MM.1S (cell line): ENCODE results near the gene MYMK.

Source experiments
- DNase-seq: peaks from one replicate; pipeline ENCODE4 v3.0.0-alpha.2; 2015
- H2AFZ ChIP-seq: fragments of 300-600 bp; sonication (generic); 2 replicates; pipeline ENCODE4 v1.6.0; 2016; ENCODE audit warnings: antibody characterized with exemption, low read length
- H3F3A ChIP-seq: fragments of 300-600 bp; sonication (generic); 2 replicates; pipeline ENCODE4 v1.6.1; 2016; ENCODE audit warnings: mild to moderate bottlenecking, antibody characterized with exemption, low read length, moderate library complexity, mixed read lengths; ENCODE audit not compliant: insufficient read depth
- H3K27ac ChIP-seq: fragments of 300-600 bp; sonication (generic); 2 replicates; pipeline ENCODE4 v1.5.1; 2016; ENCODE audit warnings: mild to moderate bottlenecking, low read length
- H3K27me3 ChIP-seq: fragments of 300-600 bp; sonication (generic); replicated peaks from 2 replicates; pipeline ENCODE4 v1.6.0; 2016; ENCODE audit warnings: low read length; ENCODE audit not compliant: insufficient read depth
- H3K36me3 ChIP-seq: fragments of 300-600 bp; sonication (generic); replicated peaks from 2 replicates; pipeline ENCODE4 v1.6.1; 2016; ENCODE audit warnings: mild to moderate bottlenecking, low read length, mixed read lengths; ENCODE audit not compliant: insufficient read depth
- H3K4me1 ChIP-seq: fragments of 300-600 bp; sonication (generic); 2 replicates; pipeline ENCODE4 v1.6.1; 2016; ENCODE audit warnings: low read length, mixed read lengths
- H3K4me2 ChIP-seq: fragments of 300-600 bp; sonication (generic); 2 replicates; pipeline ENCODE4 v1.6.0; 2016; ENCODE audit warnings: low read depth, low read length
- H3K4me3 ChIP-seq: fragments of 300-600 bp; sonication (generic); 2 replicates; pipeline ENCODE4 v1.5.1; 2016; ENCODE audit warnings: low read length, mixed read lengths
- H3K79me2 ChIP-seq: fragments of 300-600 bp; sonication (generic); 2 replicates; pipeline ENCODE4 v1.6.1; 2016; ENCODE audit warnings: mixed run types, low read length, mixed read lengths
- H3K9ac ChIP-seq: fragments of 300-600 bp; sonication (generic); 2 replicates; pipeline ENCODE4 v1.6.1; 2016; ENCODE audit warnings: low read length, mixed read lengths
- H3K9me2 ChIP-seq: fragments of 300-600 bp; sonication (generic); replicated peaks from 2 replicates; pipeline ENCODE4 v1.6.1; 2016; ENCODE audit warnings: mild to moderate bottlenecking, low read length, mixed read lengths; ENCODE audit not compliant: insufficient read depth
- H3K9me3 ChIP-seq: fragments of 300-600 bp; sonication (generic); replicated peaks from 2 replicates; pipeline ENCODE4 v1.6.1; 2016; ENCODE audit warnings: mild to moderate bottlenecking, low read length, mixed read lengths; ENCODE audit not compliant: insufficient read depth
- H4K20me1 ChIP-seq: fragments of 300-600 bp; sonication (generic); 2 replicates; pipeline ENCODE4 v1.6.1; 2016; ENCODE audit warnings: mild to moderate bottlenecking, low read length, moderate library complexity, mixed read lengths; ENCODE audit not compliant: insufficient read depth
- EZH2 ChIP-seq: fragments of 300-600 bp; sonication (generic); optimal IDR thresholded peaks from 2 replicates; pipeline ENCODE3; 2017; ENCODE audit warnings: low read depth, mild to moderate bottlenecking, antibody characterized with exemption, low read length, mixed read lengths
- EZH2phosphoT487 ChIP-seq: fragments of 300-600 bp; sonication (generic); IDR thresholded peaks from 2 replicates; pipeline ENCODE4 v1.6.1; 2018; ENCODE audit warnings: antibody characterized with exemption, low read length
- TF ChIP-seq, protein P1 (sequence below): fragments of 300-600 bp; sonication (generic); IDR thresholded peaks from 2 replicates; pipeline ENCODE4 v1.5.1; 2016; ENCODE audit warnings: antibody characterized with exemption, low read length, mixed read lengths

MYMK gene

DNA sequence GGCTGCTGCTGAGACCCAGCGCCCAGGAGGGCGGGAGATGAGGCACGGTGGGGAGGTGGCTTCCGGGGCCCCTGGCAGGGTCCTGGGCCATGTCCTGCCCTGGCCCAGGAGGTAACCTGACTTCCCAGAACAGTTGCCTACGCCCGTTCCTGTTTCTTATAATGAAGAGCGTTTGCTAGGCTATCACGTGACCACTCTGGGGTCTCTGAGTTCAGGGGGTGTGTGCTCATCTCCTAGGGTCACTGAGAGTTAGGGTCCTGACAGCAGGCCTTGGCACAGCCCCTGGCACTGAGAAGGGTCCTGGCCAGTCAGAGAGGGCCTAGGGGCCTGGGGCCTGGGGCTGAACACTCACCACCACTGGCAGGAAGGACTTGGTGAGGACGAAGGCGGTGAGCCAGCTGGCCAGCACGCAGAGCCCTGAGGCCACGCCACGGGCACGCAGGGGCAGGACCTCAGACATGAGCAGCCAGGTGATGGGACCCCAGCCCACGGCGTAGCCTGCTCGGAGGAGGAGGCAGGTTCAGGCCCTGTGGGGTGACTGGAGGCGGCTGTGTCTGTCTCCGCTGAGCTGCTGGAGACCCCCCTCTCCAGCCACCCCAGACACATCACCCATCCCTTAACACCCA, 51.9 kb downstream of the MYMK start:
- H3K9me2 ChIP-seq = no peaks in the 10 kb centered on the region
- H3K9me3 ChIP-seq = no peaks in the 10 kb centered on the region
- TF ChIP-seq, protein P1, sequence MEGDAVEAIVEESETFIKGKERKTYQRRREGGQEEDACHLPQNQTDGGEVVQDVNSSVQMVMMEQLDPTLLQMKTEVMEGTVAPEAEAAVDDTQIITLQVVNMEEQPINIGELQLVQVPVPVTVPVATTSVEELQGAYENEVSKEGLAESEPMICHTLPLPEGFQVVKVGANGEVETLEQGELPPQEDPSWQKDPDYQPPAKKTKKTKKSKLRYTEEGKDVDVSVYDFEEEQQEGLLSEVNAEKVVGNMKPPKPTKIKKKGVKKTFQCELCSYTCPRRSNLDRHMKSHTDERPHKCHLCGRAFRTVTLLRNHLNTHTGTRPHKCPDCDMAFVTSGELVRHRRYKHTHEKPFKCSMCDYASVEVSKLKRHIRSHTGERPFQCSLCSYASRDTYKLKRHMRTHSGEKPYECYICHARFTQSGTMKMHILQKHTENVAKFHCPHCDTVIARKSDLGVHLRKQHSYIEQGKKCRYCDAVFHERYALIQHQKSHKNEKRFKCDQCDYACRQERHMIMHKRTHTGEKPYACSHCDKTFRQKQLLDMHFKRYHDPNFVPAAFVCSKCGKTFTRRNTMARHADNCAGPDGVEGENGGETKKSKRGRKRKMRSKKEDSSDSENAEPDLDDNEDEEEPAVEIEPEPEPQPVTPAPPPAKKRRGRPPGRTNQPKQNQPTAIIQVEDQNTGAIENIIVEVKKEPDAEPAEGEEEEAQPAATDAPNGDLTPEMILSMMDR = no peak
- no peak for TF ChIP-seq EZH2phosphoT487
- TF ChIP-seq EZH2 = no peak
- H3K27ac ChIP-seq = no peak overlapping the region
- no peak overlapping the region for H3K9ac ChIP-seq
- no peak overlapping the region for H2AFZ ChIP-seq
- no peak overlapping the region for H3K4me2 ChIP-seq
- H3K27me3 ChIP-seq = 0 out of 2 replicates have a peak, but pooled peaks cover under 1% of the 10 kb centered on the region
- no peaks in the 10 kb centered on the region for H3F3A ChIP-seq
- peaks cover under 1% of the 10 kb centered on the region; the same call in 1 of the 2 replicates for H3K4me1 ChIP-seq
- DNase-seq = no peak
- H3K36me3 ChIP-seq = no peaks in the 10 kb centered on the region
- no peaks in the 10 kb centered on the region for H4K20me1 ChIP-seq
- no peak overlapping the region for H3K4me3 ChIP-seq
- no peaks in the 10 kb centered on the region for H3K79me2 ChIP-seq

DNA sequence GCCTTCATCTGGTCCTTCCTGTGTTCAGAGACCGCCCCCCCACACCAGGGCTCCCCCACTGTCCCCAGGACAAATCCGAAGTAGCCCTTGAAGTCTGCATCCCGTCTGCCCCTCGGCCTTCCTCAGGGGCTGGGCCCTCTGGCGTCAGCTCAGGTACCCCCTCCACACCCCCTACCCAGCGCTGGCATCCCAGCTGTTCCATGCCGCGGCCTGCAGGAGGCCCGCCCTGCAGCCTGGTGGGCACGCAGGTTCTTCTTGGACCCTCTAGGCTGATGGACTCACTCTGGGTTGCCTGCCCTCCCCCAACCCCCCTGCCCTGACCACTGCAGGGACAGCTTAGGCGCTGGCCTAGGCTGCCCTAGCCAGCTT, 52.5 kb downstream of the MYMK start:
- H3F3A ChIP-seq = no peaks in the 10 kb centered on the region
- no peak overlapping the region for H3K27ac ChIP-seq
- H2AFZ ChIP-seq = no peak overlapping the region
- no peaks in the 10 kb centered on the region for H3K36me3 ChIP-seq
- no peaks in the 10 kb centered on the region for H3K79me2 ChIP-seq
- no peak for DNase-seq
- peaks cover 7% of the 10 kb centered on the region; the same call in 1 of the 2 replicates for H3K27me3 ChIP-seq
- H3K9me3 ChIP-seq = no peaks in the 10 kb centered on the region
- H3K9ac ChIP-seq = no peak overlapping the region
- H3K4me2 ChIP-seq = no peak overlapping the region
- no peak for TF ChIP-seq EZH2
- TF ChIP-seq EZH2phosphoT487 = no peak
- TF ChIP-seq, protein P1 = no peak
- H4K20me1 ChIP-seq = no peaks in the 10 kb centered on the region
- no peaks in the 10 kb centered on the region for H3K4me1 ChIP-seq
- no peaks in the 10 kb centered on the region for H3K9me2 ChIP-seq
- no peak overlapping the region for H3K4me3 ChIP-seq

DNA sequence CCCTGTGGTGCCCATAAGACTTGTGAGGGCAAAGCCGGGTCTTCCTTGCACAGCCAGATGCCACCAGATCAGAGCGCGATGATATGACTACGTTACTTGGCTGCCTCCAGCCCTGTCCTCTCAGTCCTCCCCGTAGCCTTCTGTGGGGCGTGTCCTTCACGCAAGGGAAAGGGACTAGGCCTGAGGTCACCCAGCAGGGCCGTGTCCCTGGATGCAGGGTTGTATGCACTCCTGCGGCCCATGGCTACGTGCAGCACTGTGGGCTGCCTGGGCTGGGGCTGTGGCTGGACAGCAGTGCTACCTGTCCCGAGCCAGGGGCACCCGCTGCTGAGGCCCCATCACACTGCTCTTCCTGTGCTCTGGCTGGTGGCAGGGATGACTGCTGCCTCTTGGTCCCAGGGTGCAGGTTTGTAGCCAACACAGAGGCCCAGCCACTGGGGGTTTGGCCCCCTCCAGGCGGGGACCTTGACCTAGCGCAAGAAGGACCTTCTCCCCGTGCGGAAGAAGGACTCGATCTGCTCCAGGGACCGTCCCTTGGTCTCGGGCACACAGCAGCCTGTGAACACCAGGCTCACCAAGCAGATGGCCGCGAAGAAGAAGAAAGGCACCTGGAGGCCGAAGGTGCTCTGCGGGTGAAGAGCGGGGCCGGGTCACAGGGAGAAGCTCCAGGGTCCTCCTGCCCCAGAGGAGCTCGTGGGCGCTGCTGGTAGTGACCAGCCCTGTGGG, 53.0 kb downstream of the MYMK start:
- no peak for TF ChIP-seq EZH2
- TF ChIP-seq, protein P1 = no peak
- TF ChIP-seq EZH2phosphoT487 = no peak
- no peak overlapping the region for H3K9ac ChIP-seq
- no peak overlapping the region for H3K27ac ChIP-seq
- H2AFZ ChIP-seq = no peak overlapping the region
- H3K9me3 ChIP-seq = no peaks in the 10 kb centered on the region
- no peaks in the 10 kb centered on the region for H4K20me1 ChIP-seq
- no peaks in the 10 kb centered on the region for H3F3A ChIP-seq
- no peaks in the 10 kb centered on the region for H3K79me2 ChIP-seq
- H3K4me3 ChIP-seq = no peak overlapping the region
- no peaks in the 10 kb centered on the region for H3K36me3 ChIP-seq
- no peak for DNase-seq
- H3K9me2 ChIP-seq = no peaks in the 10 kb centered on the region
- no peaks in the 10 kb centered on the region for H3K4me1 ChIP-seq
- no peak overlapping the region for H3K4me2 ChIP-seq
- peaks cover 12% of the 10 kb centered on the region; the same call in 1 of the 2 replicates for H3K27me3 ChIP-seq
